Smooth muscle cell (in vitro differentiated cells): Measurements from ENCODE around the gene PRDM2. TPM values are rescaled to one million over a fixed set of nuclear protein-coding genes. Genes with fewer than 3 reads are reported as not detected.

Experiments used
- DNase-seq: peaks from one replicate; lab custom pipeline; 2025; ENCODE audit not compliant: unreplicated experiment; lab: John Stamatoyannopoulos, UW
- H2AFZ ChIP-seq: fragments of 200-600 bp; sonication (generic); 2 replicates; pipeline ENCODE4 v1.6.0; 2016; ENCODE audit warnings: antibody characterized with exemption, low read depth, mild to moderate bottlenecking
- H3F3A ChIP-seq: fragments of 200-600 bp; sonication (generic); 2 replicates; pipeline ENCODE4 v1.6.0; 2017; ENCODE audit warnings: antibody characterized with exemption, low read depth
- H3K27ac ChIP-seq: fragments of 200-600 bp; sonication (generic); 2 replicates; pipeline ENCODE4 v1.5.1; 2016; ENCODE audit warnings: low read depth, mild to moderate bottlenecking
- H3K27me3 ChIP-seq: fragments of 200-600 bp; sonication (generic); 2 replicates; pipeline ENCODE4 v1.6.1; 2016; ENCODE audit warnings: low read depth, mild to moderate bottlenecking
- H3K36me3 ChIP-seq: fragments of 200-600 bp; sonication (generic); 2 replicates; pipeline ENCODE4 v1.5.1; 2016; ENCODE audit warnings: low read depth
- H3K4me1 ChIP-seq: fragments of 200-600 bp; sonication (generic); 2 replicates; pipeline ENCODE4 v1.5.1; 2016; ENCODE audit warnings: low read depth
- H3K4me2 ChIP-seq: fragments of 200-600 bp; sonication (generic); 2 replicates; pipeline ENCODE4 v1.6.0; 2016; ENCODE audit warnings: mild to moderate bottlenecking
- H3K4me3 ChIP-seq: fragments of 200-600 bp; sonication (generic); 2 replicates; pipeline ENCODE4 v1.5.1; 2016; ENCODE audit warnings: mild to moderate bottlenecking
- H3K79me2 ChIP-seq: fragments of 200-600 bp; sonication (generic); 2 replicates; pipeline ENCODE4 v1.6.0; 2016; ENCODE audit warnings: low read depth, mild to moderate bottlenecking
- H3K9ac ChIP-seq: fragments of 200-600 bp; sonication (generic); 2 replicates; pipeline ENCODE4 v1.6.0; 2016; ENCODE audit warnings: low read depth
- H3K9me3 ChIP-seq: fragments of 200-600 bp; sonication (generic); replicated peaks from 2 replicates; pipeline ENCODE4 v1.5.1; 2016; ENCODE audit warnings: low read depth
- H4K20me1 ChIP-seq: fragments of 200-600 bp; sonication (generic); 2 replicates; pipeline ENCODE4 v1.6.0; 2016; ENCODE audit warnings: low read depth
- CTCF ChIP-seq: fragments of 200-600 bp; sonication (generic); IDR thresholded peaks from 2 replicates; pipeline ENCODE4 v1.5.1; 2017; ENCODE audit warnings: borderline replicate concordance, mild to moderate bottlenecking, antibody characterized with exemption; ENCODE audit not compliant: insufficient read depth, poor library complexity, severe bottlenecking
- WGBS: methylation state at CpG from one replicate; pipeline ENCODE4 v1.1.7; 2016; ENCODE audit warnings: low lambda C conversion rate; 5-methylcytosine and 5-hydroxymethylcytosine counted together
- polyA plus RNA-seq: library from polyadenylated mRNA; unstranded; fragments of >200 nt; fragmentation: Nextera tagmentation; extraction: Ambion mirVana; gene quantifications from 2 replicates; pipeline ENCODE4 v1.2.1, GENCODE V29; 2016
- total RNA-seq: library from RNA; depleted of rRNA; stranded (reverse); fragments of >200 nt; gene quantifications from 2 replicates; pipeline ENCODE4 v1.2.3, GENCODE V29; 2014

PRDM2 gene
- total and polyA plus RNA-seq, 2 experiments from 2014 or later: 19.8 to 20.0 TPM

GRCh38 chr1:13697738-13698137 lies 2.2 kb upstream of the PRDM2 start:
- no peak overlapping the region for H3K4me2 ChIP-seq
- H3K27ac ChIP-seq: no peak overlapping the region
- H3K27me3 ChIP-seq: no peaks in the 10 kb centered on the region
- H3K4me3 ChIP-seq: no peak overlapping the region
- 100% methylated on average over 2 of the region's 2 CpGs for WGBS
- H3K9ac ChIP-seq: no peak overlapping the region
- peaks cover 7% of the 10 kb centered on the region for H3K79me2 ChIP-seq
- H3K9me3 ChIP-seq: no peaks in the 10 kb centered on the region
- peaks cover 7% of the 10 kb centered on the region for H3K4me1 ChIP-seq
- no peak for DNase-seq
- H2AFZ ChIP-seq: no peak overlapping the region
- H3F3A ChIP-seq: no peaks in the 10 kb centered on the region
- TF ChIP-seq CTCF: no peak
- no peaks in the 10 kb centered on the region for H3K36me3 ChIP-seq
- no peaks in the 10 kb centered on the region for H4K20me1 ChIP-seq

DNA sequence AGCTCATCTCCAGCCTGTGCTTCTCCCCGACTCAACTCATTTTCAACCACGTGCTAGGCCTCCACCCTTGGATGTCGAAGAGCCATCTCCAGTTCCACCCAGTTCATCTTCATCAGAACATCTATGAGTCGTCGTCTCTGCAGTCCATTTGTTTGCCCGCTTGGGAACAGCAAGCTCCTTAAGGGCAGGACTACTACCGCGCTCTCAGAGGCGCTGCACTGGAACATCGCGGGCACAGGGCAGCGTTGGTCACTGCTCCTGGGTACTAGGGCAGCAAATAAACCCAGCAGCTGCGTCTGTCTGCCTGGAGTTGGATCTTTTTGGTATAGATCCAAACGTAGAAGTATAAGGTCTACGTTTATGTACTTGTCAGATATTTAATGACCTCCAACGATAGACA lies 478 bp upstream of the PRDM2 start:
- no peak for DNase-seq
- Histone ChIP-seq H2AFZ (peak overlapping the region; percentile 91), H4K20me1 (no peaks in the 10 kb centered on the region), H3K36me3 (no peaks in the 10 kb centered on the region), H3F3A (no peaks in the 10 kb centered on the region), H3K9me3 (no peaks in the 10 kb centered on the region), H3K4me3 (peak overlapping the region; percentile 75), H3K4me1 (peaks cover 7% of the 10 kb centered on the region), H3K4me2 (peak overlapping the region; percentile 84), H3K9ac (peak overlapping the region; percentile 85), H3K27ac (peak overlapping the region; percentile 80), H3K79me2 (peaks cover 25% of the 10 kb centered on the region), H3K27me3 (no peaks in the 10 kb centered on the region)
- TF ChIP-seq CTCF: no peak
- 67% methylated on average over 16 of the region's 16 CpGs for WGBS

DNA sequence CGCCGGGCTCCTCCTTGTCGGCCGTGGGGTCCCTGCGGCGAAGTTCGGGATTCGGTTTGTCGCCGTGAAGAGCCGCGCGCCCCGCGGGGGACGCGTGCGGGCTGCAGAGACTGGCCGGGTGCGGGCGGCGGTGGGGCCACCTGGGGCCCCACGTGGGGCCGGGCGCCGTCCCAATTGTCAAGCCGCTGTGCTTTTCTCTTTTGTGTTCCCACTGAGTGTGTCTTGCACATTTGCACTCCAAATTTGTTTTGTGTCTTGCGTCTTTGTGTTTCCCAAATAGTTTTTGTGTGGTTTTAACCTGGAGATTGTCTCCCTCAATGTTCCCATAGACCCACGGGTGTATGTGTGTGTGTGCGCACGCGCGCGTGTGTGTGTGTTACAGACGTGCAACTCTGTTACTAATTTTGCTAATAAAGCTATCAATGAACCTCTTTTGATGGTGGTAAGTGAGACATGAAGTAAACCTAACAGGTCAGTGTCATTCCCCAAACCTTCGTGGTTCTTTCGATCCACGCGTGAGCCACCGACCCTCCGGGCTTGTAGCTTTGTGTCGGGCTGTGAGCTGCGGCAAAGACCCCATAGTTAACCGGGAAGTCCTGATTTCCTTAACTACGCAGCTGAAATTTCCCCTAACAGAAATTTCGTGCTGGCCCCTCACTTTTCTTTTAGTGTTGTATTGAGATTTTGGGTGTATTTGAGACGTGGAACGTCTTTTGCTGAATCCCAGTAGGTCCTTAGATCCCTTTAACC lies 708 bp downstream of the PRDM2 start:
- Histone ChIP-seq H3K4me1 (peaks cover 7% of the 10 kb centered on the region), H3K27ac (peak overlapping the region; percentile 5)
- no peak for DNase-seq

More for the DNA sequence above, 708 bp downstream of the PRDM2 start:
- WGBS: 18% methylated on average over 48 of the region's 48 CpGs
- Histone ChIP-seq H3K27me3 (no peaks in the 10 kb centered on the region), H3K4me2 (peak overlapping the region; percentile 84), H3K9me3 (no peaks in the 10 kb centered on the region), H3F3A (no peaks in the 10 kb centered on the region), H3K79me2 (peaks cover 28% of the 10 kb centered on the region), H3K4me3 (peak overlapping the region; percentile 75), H4K20me1 (no peaks in the 10 kb centered on the region), H3K9ac (peak overlapping the region; percentile 56), H3K36me3 (no peaks in the 10 kb centered on the region), H2AFZ (peak overlapping the region; percentile 100)
- no peak for TF ChIP-seq CTCF
